Measurements from ENCODE around the gene CA12.
A peak's percentile ranks its signal among the peaks of the same experiment; 100 is the strongest.

CA12 gene

GRCh38 chr15:63292241-63292640 is 89.4 kb downstream of the CA12 start:
- H3K4me3 ChIP-seq (ENCODE audit: low read depth, low read length), result no peak overlapping the region
- no peak for DNase-seq (ENCODE audit: low read depth, low spot score)
- ChIA-PET POLR2A (interaction anchor here (1.1 to 1.9 kb wide), 2 partner anchors 80 to 183 kb away, joined by 4 to 5 read pairs; no protein-coding TSS in a partner anchor), CTCF (interaction anchor here (0.9 to 6.9 kb wide), 10 partner anchors 14 to 317 kb away, joined by 3 to 151 read pairs (median 6); partner anchors contain the start of gene APH1B)
- no peak for TF ChIP-seq CTCF (IDR thresholded peaks at IDR 0.05; ENCODE audit: insufficient read depth, low read length, missing control alignments)

GRCh38 chr15:63291507-63291906 is 90.1 kb downstream of the CA12 start:
- DNase-seq (ENCODE audit: low read depth, low spot score), result peak; percentile 91
- no peak for TF ChIP-seq CTCF (IDR thresholded peaks at IDR 0.05; ENCODE audit: insufficient read depth, low read length, missing control alignments)
- no peak overlapping the region for H3K4me3 ChIP-seq (ENCODE audit: low read depth, low read length)
- ChIA-PET POLR2A (interaction anchor here (0.7 to 1.9 kb wide), 8 partner anchors 41 to 214 kb away, joined by 3 to 5 read pairs (median 4); partner anchors contain the start of gene CA12), CTCF (interaction anchor here (0.7 to 6.9 kb wide), 25 partner anchors 9 to 319 kb away, joined by 3 to 151 read pairs (median 4); partner anchors contain the start of genes APH1B and CA12)

- ChIA-PET CTCF (interaction anchor here (0.6 to 6.9 kb wide), 31 partner anchors 8 to 609 kb away, joined by 3 to 151 read pairs (median 4); partner anchors contain the start of gene APH1B), POLR2A (no interaction called here)
- DNase-seq (ENCODE audit: low read depth, low spot score), result no peak
- TF ChIP-seq CTCF (IDR thresholded peaks at IDR 0.05; ENCODE audit: insufficient read depth, low read length, missing control alignments), result peak; percentile 39
- H3K4me3 ChIP-seq (ENCODE audit: low read depth, low read length), result no peak overlapping the region
Measured at GRCh38 chr15:63288778-63289378, 92.8 kb downstream of the CA12 start.

GRCh38 chr15:63288342-63288741 is 93.3 kb downstream of the CA12 start:
- no peak overlapping the region for H3K4me3 ChIP-seq (ENCODE audit: low read depth, low read length)
- CTCF ChIA-PET, result interaction anchor here (0.6 to 6.9 kb wide), 29 partner anchors 9 to 610 kb away, joined by 3 to 151 read pairs (median 4); partner anchors contain the start of gene APH1B
- TF ChIP-seq CTCF (IDR thresholded peaks at IDR 0.05; ENCODE audit: insufficient read depth, low read length, missing control alignments), result no peak
- DNase-seq (ENCODE audit: low read depth, low spot score), result no peak
- POLR2A ChIA-PET, result no interaction called here

- TF ChIP-seq CTCF (IDR thresholded peaks at IDR 0.05; ENCODE audit: insufficient read depth, low read length, missing control alignments), result no peak
- ChIA-PET POLR2A (no interaction called here), CTCF (interaction anchor here (0.8 to 6.9 kb wide), 9 partner anchors 9 to 323 kb away, joined by 3 to 151 read pairs (median 4); partner anchors contain the start of gene APH1B)
- no peak for DNase-seq (ENCODE audit: low read depth, low spot score)
- H3K4me3 ChIP-seq (ENCODE audit: low read depth, low read length), result no peak overlapping the region
Measured at GRCh38 chr15:63287109-63287508, 94.5 kb downstream of the CA12 start.

- TF ChIP-seq CTCF (IDR thresholded peaks at IDR 0.05; ENCODE audit: insufficient read depth, low read length, missing control alignments), result no peak
- ChIA-PET POLR2A (no interaction called here), CTCF (interaction anchor here (1.2 to 2.0 kb wide), 2 partner anchors 118 to 149 kb away, joined by 3 to 8 read pairs; no protein-coding TSS in a partner anchor)
- H3K4me3 ChIP-seq (ENCODE audit: low read depth, low read length), result no peak overlapping the region
- DNase-seq (ENCODE audit: low read depth, low spot score), result no peak
Measured at GRCh38 chr15:63284335-63284734, 97.3 kb downstream of the CA12 start.
